Neutrophil (primary cell): ENCODE measurements around the gene RAB31.

ENCODE experiments used
- H3K27ac ChIP-seq: fragments of 200-600 bp; sonication (generic); 2 replicates; pipeline ENCODE4 v1.5.1; 2016; ENCODE audit warnings: mild to moderate bottlenecking, moderate library complexity
- H3K27me3 ChIP-seq: fragments of 200-600 bp; sonication (generic); 2 replicates; pipeline ENCODE4 v1.6.0; 2016; ENCODE audit warnings: mild to moderate bottlenecking
- H3K36me3 ChIP-seq: fragments of 200-600 bp; sonication (generic); 2 replicates; pipeline ENCODE4 v1.5.1; 2017
- H3K4me1 ChIP-seq, 2 experiments: fragments of 200-600 bp in 1 of 2; sonication (generic) in 1 of 2; 1 replicate in 1 of 2; 2 replicates in 1 of 2; pipeline versions ENCODE4 v1.5.1 to v1.6.1; 2013 to 2016; ENCODE audit warnings: low read depth in 1 of 2, low read length in 1 of 2, mild to moderate bottlenecking in 1 of 2, moderate library complexity in 1 of 2; ENCODE audit not compliant: control insufficient read depth in 1 of 2, insufficient read depth in 1 of 2
- H3K4me3 ChIP-seq, 2 experiments: fragments of 200-600 bp in 1 of 2; sonication (generic) in 1 of 2; 1 replicate in 1 of 2; 2 replicates in 1 of 2; pipeline ENCODE4 v1.5.1; 2013 to 2016; ENCODE audit warnings: low read depth in 1 of 2, low read length in 1 of 2, mild to moderate bottlenecking in 1 of 2, moderate library complexity in 1 of 2
- H3K9me3 ChIP-seq: fragments of 200-600 bp; sonication (generic); 2 replicates; pipeline ENCODE4 v1.5.1; 2016
- CTCF ChIP-seq: fragments of 200-600 bp; sonication (generic); IDR thresholded peaks from 2 replicates; pipeline ENCODE4 v1.5.1; 2016; ENCODE audit warnings: antibody characterized with exemption

RAB31 gene

GRCh38 chr18:9715978-9716774, 8.1 kb downstream of the RAB31 start:
- Histone ChIP-seq H3K4me3 (peak overlapping the region in 1 of 2 experiments; percentile 25), H3K27ac (peak overlapping the region; percentile 97), H3K9me3 (no peaks in the 10 kb centered on the region), H3K27me3 (no peaks in the 10 kb centered on the region), H3K4me1 (peaks cover 64 to 65% of the 10 kb centered on the region in 2 experiments), H3K36me3 (peaks cover 8% of the 10 kb centered on the region)
- no peak for TF ChIP-seq CTCF

- TF ChIP-seq CTCF: no peak
- Histone ChIP-seq H3K36me3 (peaks cover 8% of the 10 kb centered on the region), H3K27me3 (no peaks in the 10 kb centered on the region), H3K4me1 (peaks cover 63 to 65% of the 10 kb centered on the region in 2 experiments), H3K27ac (peak overlapping the region; percentile 97), H3K9me3 (no peaks in the 10 kb centered on the region), H3K4me3 (no peak overlapping the region)
Measured at GRCh38 chr18:9716780-9717563, 8.9 kb downstream of the RAB31 start.

- no peak overlapping the region for H3K4me3 ChIP-seq
- H3K36me3 ChIP-seq: peaks cover 26% of the 10 kb centered on the region
- H3K27ac ChIP-seq: peak overlapping the region; percentile 16
- H3K9me3 ChIP-seq: no peaks in the 10 kb centered on the region
- no peak for TF ChIP-seq CTCF
- peaks cover 51 to 53% of the 10 kb centered on the region in 2 experiments for H3K4me1 ChIP-seq
- no peaks in the 10 kb centered on the region for H3K27me3 ChIP-seq
Measured at GRCh38 chr18:9719421-9719981, 11.4 kb downstream of the RAB31 start.

GRCh38 chr18:9720327-9720726, 12.2 kb downstream of the RAB31 start:
- TF ChIP-seq CTCF: no peak
- no peaks in the 10 kb centered on the region for H3K27me3 ChIP-seq
- peaks cover 34% of the 10 kb centered on the region for H3K36me3 ChIP-seq
- H3K27ac ChIP-seq: peak overlapping the region; percentile 74
- H3K4me1 ChIP-seq: peaks cover 43 to 52% of the 10 kb centered on the region in 2 experiments
- no peaks in the 10 kb centered on the region for H3K9me3 ChIP-seq
- H3K4me3 ChIP-seq: no peak overlapping the region

GRCh38 chr18:9721893-9722550, 13.9 kb downstream of the RAB31 start:
- Histone ChIP-seq H3K4me3 (no peak overlapping the region), H3K27ac (peak overlapping the region; percentile 74), H3K27me3 (no peaks in the 10 kb centered on the region), H3K4me1 (peaks cover 41 to 54% of the 10 kb centered on the region in 2 experiments), H3K9me3 (no peaks in the 10 kb centered on the region), H3K36me3 (peaks cover 34% of the 10 kb centered on the region)
- TF ChIP-seq CTCF: no peak
